ENCODE measurements around the gene ERICH6B. TPM values are rescaled to one million over a fixed set of nuclear protein-coding genes. Genes with fewer than 3 reads are reported as not detected.

ERICH6B gene
- polyA plus RNA-seq, 10 donors: 0.32 to 2.7 (median 1.1) TPM

DNA sequence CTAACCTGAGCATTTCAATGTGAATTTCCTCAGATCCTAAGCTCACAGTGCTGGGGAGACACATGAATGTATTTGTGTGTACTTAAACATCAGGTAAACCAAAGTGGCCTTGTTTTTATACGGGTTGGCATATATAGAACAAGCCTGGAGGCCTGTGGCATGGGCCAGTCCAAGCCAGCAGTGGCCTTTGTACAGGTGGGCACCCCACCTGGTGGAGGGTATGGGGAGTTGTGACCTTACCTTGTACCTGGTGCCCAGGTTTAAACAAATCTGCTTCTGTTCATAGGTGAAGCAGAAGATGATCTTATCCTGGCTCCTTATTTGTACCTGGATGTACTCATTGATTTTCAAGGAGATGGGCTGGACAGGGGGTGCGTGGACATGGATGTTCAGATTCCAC lies 71.0 kb downstream of the ERICH6B start:
- no peak for DNase-seq

DNA sequence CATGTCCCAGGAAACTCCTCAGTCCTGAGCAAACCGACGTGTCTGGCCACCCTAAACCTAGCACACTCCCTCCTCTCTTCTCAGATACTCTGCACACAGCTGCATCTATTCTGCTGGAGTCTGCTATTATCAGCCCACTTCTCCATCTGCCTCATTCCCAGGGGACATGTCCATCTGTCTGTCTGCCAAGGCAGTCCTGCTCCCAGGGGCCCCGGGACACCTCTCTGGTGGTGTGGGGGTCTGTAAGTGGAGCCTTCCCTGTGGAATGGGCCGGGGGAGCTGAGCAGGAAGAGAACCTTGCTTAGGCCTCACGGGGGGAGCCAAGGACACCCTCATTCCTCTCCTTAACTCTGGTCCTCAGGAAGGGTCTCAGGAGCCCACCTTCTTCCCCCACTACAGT lies 72.7 kb downstream of the ERICH6B start:
- no peak for DNase-seq

DNA sequence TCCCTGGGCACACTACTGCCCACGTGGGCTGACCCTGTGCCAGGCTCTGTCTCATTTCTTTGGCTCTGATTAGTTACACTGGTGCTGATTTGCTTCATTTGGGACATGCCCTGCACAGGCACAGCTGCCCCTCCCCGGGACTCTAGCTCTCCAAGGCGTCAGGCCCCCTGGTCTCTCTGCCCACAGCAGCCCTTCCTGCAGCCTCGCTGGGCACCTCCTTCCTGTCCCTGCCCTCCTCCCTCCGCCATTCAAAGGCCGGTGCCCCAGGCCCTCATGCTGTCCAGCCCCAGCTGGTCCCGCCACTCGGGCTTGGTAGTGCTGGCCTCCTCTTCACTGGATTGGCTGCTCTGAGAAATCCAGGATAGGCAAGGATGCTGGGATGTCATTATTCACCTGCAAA lies 73.1 kb downstream of the ERICH6B start:
- no peak for DNase-seq

DNA sequence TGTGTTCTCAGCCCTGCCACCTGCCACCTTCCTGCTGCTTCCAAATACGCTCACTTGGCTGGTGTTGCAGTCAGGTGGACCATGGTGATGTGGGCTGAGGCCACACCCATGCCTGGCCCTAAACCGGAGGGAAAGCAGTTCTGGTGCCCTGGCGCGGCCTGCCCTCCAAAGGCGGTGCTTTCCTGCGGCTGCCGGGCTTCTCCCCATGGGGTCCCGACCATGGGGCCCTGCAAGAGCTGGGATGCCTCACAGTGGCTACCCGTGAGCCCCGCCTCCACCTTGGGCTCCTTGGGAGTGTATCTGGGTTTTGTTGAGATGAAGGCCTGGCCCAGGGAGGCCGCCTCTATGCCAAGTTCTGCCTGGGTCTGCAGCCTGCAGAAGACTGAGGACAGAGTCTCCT lies 73.7 kb downstream of the ERICH6B start:
- DNase-seq: no peak

DNA sequence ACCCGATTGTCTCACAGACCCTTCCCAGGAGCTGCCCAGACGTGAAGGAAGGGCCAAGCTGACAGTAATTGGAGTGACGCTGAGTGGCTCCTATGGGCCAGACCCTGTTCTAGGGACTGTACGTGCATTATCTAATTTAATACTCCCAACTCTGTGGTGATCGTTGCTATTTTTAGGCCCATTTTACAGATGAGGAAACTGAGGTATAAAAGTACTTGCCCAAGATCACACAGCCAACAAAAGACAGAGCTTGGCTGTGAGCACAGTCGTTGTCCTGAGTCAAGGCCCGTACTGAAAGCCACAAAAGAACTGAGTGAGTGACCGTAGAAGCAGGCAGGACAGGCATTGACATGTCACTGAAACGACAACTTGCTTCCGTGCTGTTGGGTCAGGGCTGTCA lies 74.7 kb downstream of the ERICH6B start:
- DNase-seq: no peak

DNA sequence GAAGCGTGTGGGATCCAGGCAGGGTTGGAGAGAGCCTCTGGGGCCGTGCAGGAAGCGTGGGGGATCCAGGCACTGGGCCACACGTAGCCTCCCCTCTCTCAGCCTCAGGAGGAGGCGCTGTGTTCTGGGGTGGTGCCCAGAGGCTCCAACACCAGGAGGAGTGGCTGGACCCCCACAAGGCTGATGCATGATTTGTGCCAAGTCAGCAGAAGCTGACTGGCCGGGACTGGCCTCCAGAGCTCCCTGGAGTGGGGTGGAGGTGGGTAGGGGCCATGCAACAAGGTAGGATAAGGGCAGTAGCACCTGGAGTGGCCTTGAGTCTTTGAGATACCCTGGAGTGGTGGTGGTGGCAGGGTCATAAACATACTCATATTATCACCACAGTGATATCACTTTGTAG lies 75.3 kb downstream of the ERICH6B start:
- DNase-seq: no peak

DNA sequence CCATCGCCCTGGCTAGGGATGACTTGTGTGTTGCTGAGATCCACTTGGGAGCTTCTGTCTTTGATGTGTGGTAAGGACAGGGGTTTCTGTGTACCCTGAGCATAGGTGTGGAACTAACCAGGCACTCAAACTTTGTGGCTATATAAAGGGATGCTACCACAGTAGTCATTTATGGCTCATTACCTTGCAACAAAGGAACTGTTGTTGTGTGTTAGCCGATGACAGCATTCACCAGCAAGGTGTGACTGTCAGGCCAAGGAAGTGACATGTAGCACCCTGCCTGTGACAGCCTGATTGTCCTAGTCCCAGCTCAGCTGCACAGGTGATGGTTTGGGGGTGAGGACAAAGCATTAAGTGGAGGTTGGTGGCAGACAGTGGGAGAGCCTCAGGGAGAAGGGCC lies 77.2 kb downstream of the ERICH6B start:
- DNase-seq: no peak

DNA sequence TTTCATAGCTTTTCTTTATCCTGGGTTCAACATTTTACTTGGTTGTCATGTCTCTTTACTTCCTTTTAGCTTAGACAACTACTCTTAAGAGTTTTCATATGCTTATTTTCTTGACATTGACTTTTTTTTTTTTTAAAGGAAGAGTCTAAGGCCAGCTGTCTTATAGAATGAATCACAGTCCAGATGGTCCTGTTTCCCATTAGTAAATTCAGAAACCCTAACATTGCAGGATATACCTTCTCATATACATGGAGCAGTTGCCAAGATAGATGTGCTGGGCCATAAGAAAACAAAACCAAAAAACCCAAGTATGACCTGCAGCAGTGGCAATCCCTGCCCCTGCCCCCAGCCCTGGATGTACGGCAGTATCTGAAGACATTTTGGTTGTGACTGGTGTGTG lies 78.0 kb downstream of the ERICH6B start:
- DNase-seq: no peak

DNA sequence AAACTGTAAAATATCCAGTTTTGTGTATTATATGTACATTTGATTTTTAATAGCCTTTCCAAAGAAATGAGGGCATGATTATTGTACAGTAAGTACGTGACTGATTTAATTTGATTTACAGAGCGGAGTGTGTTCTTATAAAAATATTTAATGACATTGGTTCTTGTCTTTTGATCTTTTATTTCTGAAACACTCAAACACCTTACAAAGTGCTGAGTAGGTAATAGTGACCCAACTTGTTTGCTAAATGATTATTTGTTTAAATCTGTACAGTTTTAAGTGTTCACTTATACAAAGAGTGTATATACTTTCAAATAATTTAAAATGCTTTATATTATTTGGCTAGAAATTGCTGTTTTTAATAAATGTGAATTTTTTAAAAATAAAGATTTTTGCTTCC lies 79.3 kb downstream of the ERICH6B start:
- DNase-seq: no peak

DNA sequence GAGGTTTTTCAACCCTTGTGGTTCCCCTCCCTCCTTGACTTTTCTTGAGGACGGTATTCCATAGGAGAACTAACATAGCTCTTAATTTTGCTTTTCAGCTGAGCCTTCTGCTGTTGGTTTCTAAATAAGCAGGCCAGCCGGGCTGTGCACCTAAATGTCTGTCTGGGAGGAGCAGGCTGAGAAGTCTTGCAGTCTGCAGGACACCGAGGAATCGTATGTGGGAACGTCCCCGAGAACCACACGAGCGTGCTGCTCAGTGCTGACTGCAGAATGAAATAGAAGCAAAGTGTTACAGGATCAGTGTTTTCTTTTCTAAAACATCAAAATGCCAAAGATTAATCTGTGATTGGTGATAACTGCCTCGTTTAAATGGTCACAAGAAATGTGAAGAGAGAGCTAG lies 80.9 kb downstream of the ERICH6B start:
- DNase-seq: no peak

DNA sequence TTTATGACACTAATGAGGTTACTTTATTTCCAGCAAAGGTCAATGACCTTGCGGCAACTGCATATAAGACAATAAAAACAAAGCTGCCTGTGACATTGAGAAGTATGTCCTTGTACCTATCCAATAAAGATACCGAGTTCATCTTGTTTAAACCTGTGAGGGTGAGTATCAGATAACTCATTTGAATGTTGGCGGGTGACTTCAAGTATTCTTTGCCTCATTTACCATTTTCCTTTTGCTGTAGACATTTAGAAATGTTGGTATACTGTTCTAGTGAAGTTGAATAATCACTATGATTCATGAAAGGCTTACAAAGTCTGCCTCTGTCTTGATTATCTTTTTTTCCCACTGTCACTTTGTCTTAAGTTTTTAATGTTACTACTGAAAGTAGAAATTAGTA lies 85.8 kb downstream of the ERICH6B start:
- DNase-seq: no peak

DNA sequence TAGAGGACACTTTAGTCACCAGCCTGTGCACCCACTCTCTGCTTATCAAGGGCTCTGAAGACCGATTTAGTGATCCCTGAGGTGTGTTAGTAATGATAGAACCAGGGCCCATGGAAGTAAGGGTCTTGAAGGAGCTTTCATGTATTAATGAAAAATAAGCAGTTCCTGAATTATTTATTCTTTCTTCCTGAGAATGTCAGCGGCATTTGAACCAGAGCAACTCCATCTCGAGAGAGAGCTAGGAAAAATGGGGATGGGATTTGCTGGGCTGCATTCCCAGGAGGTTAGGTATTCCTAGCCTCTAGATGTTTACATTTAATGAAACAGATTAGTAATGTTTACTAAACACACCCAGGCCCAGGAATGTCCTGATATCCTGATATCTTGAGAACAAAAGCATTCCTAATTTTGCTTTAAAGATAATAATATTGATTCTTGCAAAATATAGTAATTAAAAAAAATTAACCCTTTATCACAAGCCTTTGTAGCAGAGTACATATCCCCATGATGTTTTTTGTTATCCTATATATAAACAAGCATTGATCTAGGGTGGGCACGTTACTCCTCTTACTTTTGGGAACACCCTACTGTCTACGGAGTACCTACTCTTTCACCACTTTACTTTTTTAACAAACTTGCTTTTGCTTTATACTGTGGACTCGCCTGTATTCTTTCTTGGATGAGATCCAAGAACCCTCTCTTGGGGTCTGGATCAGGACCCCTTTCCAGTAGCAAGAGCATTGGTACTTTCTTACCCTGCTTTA lies 87.7 kb downstream of the ERICH6B start:
- DNase-seq: no peak

DNA sequence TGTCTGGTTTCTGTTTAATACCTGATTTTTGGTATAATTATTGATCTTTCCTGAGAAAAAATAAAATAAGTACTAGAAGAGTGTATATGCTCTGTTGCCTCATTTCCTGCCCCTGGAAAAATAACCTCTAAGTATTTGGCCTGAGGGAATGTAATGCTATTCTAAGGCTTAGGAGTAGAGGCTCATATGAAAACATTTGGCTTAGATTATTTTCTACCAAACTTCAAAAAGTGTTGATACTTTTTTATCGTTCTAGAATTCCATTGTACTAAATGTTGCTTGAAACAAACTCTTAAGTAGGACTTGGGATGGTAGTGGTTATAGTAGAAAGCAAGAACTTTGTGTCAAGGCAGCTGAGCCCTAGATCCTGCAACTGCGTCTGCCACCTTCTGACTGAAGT lies 93.0 kb downstream of the ERICH6B start:
- DNase-seq: no peak

DNA sequence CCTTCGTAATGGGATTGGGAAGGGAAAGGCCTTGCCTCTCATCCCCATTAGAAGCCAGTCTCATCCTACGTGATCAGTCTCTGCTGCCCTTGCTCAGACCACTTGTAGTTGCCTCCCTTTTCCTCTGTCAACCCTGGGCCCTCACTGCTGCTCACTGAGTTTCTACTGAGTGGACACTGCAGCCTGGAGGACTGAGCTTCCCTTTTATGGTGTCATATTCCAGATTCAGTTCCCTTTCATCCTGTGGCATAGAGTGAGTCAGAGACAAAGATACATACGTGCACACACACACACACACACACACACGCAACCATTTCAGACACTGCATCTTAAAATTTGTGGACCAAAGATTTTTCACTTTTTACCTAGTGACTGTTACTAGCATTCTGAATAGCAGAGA lies 94.2 kb downstream of the ERICH6B start:
- peak in 1 of 3 donors; percentile 10 for DNase-seq

DNA sequence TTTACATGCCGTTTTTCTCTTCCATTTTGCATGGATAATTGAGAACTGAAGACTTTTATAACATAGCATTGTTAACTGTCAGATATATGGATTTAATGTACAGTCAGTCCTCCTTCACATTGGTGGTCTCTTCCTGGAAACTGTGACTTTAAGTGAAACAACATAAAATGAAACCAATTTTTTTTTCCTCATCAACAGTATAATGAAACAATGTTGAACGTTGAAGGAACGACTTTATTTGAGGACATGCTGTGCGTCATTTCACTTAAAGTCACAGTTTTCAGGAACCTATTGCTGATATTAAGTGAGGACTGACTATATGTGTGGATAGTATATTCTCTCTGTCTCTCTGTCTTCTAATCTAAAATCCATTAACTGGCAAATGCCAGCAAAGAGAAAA lies 96.0 kb downstream of the ERICH6B start:
- no peak for DNase-seq

DNA sequence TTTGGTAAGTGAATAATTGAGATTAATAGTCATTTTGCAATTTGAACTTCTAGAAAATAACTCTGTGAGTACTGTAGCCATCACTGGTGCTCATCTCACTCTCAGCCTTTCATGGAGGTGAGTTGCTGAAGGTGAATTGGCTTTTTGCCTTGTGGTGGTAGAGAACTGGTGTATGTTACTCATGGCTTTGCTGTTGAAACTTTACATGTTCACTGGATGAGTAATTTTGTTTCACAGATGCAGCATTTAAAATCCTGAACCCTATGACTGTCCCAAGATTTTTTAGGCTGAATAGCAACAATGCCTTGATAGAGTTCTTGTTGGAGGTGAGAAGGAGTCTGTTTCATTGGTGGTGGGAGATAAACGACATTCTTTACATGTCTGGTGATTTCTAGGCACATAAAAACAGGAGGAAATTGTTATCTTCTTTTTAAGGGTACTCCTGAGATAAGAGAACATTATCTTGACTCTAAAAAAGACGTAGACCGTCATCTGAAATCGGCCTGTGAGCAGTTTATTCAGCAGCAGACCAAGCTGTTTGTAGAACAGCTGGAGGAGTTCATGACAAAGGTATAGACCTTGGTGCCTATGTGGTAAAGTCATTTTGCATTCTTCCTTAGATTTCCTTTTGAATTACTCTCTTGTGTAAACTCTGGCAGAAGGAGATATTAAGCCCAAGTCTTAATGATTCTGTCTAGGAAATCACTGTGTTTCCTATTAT lies 96.9 kb downstream of the ERICH6B start:
- no peak for DNase-seq

DNA sequence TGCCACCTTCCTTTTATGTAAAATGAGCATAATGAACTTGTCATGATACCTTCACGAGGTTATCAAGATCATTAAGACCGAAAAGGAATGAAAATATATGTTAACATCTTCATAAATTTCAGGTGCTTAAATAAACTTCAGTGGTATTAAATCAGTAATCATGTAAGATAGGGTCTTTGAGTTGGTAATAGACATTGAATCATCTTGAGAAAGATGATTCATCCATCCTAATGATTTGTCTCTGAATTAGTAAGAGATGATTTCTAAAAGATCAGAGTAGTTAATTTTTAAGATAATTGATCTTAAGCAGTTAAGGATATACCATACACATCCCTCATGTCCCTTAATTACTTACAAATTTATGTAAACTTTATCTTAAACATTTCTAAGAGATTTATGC lies 98.8 kb downstream of the ERICH6B start:
- DNase-seq: no peak

DNA sequence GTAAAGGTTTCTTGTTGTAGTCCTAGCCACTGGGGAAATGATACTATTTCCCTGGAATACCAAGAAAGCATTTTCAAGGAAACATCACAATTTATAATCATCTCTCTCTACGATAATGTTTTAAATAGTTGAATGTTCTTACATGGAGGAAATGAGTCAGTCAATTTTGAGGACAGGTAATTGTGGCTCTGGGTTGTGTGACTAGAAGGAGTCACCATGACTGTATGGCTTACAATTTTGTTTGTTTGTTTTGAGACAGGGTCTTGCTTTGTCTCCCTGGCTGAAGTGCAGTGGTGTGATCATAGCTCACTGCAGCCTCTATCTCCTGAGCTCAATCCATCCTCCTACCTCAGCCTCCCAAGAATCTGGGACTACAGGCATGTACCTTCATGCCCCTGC lies 103.4 kb downstream of the ERICH6B start:
- no peak for DNase-seq

DNA sequence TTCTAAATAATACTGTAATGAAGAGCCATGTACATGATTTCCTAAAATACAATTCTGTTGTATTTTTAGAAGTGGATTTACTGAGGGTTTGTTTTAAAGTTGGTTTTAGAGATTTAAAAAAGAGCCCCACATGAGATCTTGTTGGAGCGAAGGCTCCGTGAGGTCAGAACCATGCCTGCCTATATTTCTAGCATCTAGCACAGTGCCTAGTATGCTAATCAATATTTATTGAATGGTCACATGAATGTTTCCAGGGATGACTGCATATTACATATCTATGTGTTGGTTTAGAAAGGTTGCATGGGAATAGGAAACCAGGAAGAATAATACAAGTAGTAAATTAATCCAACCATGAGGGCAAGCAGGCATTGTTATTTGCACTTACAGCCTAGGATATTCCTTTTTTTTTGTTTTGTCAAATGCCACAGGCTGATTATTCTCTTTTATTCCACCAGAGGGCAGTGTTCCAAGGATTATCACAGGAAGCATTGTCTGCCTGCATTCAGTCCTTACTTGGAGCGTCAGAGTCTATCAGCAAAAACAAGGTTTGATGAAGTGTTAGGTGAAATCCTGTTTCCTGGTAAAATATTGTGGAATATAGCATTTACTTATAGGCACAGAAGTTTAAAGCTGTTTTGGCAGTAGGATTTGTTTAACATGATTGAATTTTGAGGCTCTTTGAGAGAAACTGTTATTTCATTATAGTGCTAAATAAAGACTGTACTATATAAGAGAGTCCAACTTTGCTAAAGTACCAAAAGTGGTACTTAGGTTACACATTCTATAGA lies 104.0 kb downstream of the ERICH6B start:
- peak; percentile 52 to 72 (median 63) for DNase-seq

DNA sequence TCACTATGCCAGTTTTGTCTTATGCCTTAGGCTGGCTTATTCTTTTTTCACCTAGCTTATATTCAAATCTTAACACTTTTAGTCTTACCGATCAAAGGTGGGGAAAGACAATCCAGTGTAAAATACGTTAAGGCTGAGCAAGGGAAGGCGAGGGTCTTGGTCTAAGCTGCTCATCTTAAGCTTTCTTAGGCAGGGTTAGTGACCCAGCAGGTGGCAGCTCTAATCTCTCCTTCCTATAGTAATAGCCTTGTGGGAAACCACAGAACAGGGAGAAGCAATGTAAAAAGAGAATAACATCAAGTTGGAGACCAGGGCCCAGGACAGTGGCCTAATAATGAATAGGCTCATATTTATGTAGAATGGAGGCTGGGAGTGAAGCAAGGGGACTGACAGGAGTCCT lies 104.9 kb downstream of the ERICH6B start:
- DNase-seq: no peak

DNA sequence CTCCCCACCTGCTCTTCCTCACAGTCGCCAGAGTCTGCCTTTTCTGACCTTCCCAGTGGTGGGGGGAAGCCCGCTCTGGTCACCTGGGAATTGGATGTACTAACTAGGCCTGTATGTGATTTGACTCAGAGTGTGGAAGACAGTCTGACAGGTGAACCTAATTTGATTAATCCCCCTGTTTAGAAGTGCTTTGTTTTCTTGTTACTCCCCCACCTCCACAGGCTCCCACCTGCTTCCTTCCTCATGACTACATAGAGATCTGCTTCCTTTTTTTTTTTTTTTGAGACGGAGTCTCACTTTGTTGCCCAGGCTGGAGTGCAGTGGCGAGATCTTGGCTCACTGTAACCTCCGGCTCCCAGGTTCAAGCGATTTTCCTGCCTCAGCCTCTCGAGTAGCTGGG lies 106.8 kb downstream of the ERICH6B start:
- no peak for DNase-seq

DNA sequence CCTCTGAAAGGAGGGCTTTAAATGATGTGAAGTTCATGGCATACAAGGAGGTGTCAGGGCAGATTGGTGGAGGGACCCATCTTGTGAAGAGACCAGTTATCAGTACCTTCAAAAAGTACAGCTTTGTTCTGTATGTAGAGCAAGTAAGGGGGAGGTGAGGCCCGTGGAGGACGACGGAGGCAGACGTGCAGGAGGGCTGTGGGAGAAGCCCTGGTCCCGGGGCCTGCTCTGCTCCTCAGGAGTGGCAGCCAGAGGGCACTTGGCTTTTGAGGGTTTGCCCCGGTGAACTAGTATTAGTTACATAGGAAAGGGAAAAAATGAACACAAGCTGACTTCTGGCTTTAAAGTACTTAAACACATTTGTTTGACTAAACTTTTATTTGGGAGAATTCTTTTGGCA lies 108.7 kb downstream of the ERICH6B start:
- no peak for DNase-seq

DNA sequence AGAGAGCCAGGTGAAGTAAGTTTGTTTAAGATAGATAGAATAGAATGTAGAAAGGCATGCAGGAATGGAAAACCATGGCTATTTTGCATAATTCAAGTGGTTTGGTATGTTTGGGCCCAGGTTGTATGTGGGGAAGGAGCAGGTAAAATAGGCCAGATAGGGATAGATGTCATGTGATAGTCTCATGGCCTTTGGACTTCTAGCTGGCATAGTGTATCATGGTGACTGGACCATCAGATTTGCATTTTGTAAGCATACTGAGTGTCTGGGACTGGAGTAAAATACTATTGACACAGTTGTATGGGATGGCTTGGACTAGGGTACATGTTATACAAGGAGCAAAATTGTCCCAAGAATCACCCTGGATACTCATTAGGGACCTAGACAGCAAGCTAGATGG lies 111.9 kb downstream of the ERICH6B start:
- DNase-seq: no peak

All from muscle of back (tissue), 11 donors.